Stimulated activated CD8-positive, alpha-beta memory T cell treated with anti-CD3 and anti-CD28 coated beads, Interleukin-15, amount 100 ng/mL, for 48 hours (primary cell): ENCODE results near the gene PACRG.

Source experiments
- DNase-seq, 2 donors: peaks; one replicate each; pipeline ENCODE4 v3.0.0-alpha.2; 2020; ENCODE audit warnings: low read depth in 2 of 2

The PACRG gene

DNA sequence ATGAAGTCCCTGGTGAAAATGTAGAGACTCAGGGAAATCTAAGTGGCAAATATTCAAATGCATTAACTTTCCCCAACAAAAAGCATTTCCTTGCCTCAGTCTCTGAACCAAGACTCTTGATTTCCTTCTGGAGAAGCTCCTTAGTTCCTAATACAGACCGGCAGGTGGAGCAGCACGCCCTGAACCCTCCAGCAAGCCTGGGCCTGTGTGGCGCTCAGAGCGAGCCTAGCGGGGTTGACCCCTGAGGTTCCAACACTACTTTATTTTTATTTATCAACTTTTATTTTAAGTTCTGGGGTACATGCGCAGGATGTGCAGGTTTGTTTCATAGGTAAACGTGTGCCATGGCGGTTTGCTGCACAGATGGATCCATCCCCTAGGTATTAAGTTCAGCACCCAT, 50.8 kb downstream of the PACRG start:
- DNase-seq = no peak

GRCh38 chr6:162785632-162786242, 58.0 kb downstream of the PACRG start:
- DNase-seq = no peak

- no peak for DNase-seq
Measured at GRCh38 chr6:162798546-162799266, 70.9 kb downstream of the PACRG start.

GRCh38 chr6:162814426-162814973, 86.7 kb downstream of the PACRG start:
- DNase-seq = no peak

GRCh38 chr6:162817196-162817595, 89.4 kb downstream of the PACRG start:
- DNase-seq = no peak

GRCh38 chr6:162819284-162819683, 91.5 kb downstream of the PACRG start:
- no peak for DNase-seq

DNA sequence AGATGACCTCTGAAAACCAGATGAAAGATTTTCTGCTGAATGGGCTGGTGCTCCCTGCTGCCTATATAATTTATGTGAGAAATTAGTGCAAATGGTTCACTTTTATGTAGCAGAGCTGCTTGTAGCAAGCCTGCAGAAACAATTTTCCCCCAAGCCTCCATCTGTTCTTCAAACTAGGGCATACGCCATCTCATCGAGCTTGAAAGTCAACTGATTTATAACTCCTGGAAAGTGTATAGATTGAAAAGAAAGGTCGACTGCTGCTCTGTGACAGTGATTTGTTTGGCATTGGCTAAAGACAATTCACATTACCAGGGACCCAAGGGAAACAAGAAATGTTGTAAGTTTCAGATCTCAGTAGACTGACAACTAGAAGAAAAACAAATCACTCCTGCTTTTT, 93.3 kb downstream of the PACRG start:
- DNase-seq = no peak

GRCh38 chr6:162825597-162825996, 97.8 kb downstream of the PACRG start:
- no peak for DNase-seq

DNA sequence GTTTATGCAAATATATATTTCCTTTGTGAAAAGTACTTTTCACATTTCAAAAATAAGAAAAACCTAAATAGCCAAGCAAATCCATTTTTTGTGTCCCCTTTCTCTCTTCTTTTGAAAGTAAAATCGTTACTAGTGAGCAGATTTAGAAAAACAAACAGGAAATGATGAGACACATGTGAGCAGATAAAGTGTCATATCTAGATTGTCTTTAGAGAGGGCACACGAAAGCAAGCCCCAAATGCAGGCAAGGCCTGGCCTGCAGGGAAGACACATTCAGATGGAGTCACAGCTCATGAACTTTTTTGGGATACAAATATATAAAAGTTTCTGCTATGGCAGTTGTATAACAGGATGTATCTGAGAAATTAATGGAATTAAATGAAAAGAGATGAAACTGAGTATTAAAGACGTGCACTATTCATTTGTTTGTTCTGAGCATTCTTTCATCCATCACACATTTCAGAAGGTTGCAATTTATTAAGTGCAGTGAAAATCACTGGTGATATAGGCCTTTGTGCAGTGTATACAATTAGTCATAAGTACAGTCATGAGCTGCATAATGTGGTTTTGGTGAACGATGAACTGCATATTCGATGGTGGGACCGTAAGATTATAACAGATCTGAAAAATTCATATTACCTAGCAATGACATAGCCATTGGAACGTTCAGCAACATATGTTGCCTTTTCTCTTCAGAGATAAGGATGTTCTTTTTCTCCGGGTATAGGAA, 101.4 kb downstream of the PACRG start:
- DNase-seq = no peak

GRCh38 chr6:162833776-162834175, 106.0 kb downstream of the PACRG start:
- DNase-seq = no peak

- no peak for DNase-seq
Measured at GRCh38 chr6:162845972-162846371, 118.2 kb downstream of the PACRG start.

- no peak for DNase-seq
Measured at GRCh38 chr6:162846723-162847122, 118.9 kb downstream of the PACRG start.

DNA sequence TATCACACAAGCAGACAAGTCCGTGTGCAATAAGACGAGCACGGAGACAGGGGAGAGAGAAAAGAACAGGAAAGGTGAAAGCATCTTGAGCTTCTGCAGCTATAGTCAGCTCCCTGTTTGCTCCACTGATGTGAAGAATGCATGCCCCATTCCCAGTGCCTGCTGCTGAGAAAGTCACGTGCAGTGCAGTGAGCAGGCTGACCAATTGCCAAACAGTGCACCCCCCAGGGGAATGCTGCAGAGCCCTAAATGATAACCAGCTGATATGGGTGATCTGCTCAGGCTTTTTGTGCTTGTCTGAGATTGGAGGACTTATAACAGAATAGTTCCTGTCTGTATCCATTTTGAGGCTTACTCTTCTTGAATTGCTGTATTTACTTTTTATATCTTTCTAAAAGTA, 121.5 kb downstream of the PACRG start:
- no peak for DNase-seq

GRCh38 chr6:162852192-162852591, 124.4 kb downstream of the PACRG start:
- no peak for DNase-seq

DNA sequence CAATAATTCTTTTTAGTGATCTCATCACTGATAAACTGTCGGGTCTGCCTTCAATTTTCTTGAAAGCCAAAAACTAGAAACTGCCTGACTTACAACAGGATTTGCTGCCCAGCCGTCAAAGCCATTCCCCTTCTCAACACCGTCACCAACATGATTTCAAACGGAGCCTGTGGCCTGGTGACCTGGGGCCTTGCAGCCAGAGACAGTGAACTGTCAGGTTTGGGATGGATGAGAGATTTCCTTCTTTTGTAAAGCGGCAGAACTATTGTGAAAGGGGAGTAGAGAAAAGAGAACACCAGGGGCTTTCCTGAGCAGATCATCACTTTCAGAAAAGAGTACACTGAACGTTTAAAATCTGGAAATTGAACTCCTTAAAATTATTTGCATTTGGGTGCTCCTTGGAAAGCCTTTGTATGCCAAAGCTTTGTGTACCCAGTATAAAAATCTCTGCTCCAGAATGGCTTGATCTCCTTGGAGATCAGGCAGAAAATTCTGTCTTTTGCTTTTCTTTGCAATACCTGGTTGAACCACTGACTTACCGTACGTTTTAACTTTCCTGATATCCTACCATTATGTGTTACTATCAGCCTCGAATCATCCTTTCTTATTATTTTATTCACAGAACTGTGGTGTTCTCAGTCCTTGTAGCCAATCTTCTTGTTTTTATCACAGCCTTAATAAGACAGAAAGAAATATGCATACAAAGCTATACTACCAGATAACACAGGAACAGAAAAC, 125.2 kb downstream of the PACRG start:
- DNase-seq = no peak

DNA sequence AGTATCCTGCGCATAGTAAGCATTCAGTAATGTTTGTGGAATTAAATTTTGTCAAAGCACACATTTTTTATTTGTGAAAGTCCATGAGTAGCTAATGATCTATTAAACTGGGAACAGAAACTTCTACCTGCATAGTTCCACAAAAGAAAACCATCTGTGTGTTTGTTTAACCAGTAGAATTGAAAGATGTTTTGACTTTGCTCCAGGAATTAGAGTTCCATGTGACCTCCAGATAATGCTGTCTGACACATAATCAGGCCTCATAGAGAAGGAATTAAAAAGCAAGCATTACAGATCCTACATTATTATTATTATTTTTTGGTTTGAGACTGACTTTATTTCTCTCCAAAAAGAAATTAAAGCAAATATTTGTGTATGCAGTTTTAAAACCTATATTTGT, 126.5 kb downstream of the PACRG start:
- no peak for DNase-seq

GRCh38 chr6:162854734-162855191, 127.0 kb downstream of the PACRG start:
- DNase-seq = no peak

GRCh38 chr6:162856885-162857284, 129.1 kb downstream of the PACRG start:
- no peak for DNase-seq

DNA sequence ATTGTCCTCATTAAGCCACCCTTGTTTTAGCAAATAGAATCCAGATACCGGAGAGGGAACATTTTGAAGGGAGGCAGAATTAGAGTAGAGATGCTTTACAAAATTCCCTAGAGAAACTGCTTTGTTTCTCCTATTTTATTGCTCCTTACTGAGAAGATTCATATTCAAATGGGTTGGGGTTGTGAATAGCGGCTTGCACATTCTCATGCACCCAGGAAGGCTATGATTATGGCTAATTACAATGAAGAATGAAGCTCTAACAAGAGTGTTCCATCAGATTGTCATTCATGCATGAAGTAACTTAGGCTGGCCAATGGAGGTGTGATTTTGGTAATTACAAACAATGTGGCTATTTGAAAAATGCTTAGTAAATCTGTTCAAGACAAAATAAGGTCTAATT, 129.6 kb downstream of the PACRG start:
- no peak for DNase-seq

DNA sequence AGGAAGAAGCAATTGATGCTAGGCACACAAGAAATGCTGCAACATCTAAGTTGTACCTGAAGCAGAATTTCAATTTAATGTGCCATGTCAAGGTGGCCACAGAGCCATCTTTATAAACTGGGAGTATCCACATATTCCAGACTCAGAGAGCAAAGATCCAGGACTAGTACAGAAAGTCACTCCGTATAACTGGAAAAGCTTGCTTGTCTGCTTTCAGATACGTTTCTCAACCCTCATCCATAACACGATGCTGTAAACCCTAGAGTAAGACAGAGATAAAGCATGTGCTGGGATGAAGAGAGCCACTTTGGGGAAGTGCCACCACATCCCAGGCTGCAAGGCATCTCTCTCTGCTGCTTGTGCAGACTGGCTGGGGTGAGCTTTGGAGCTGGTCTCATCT, 134.7 kb downstream of the PACRG start:
- no peak for DNase-seq

GRCh38 chr6:162862941-162863340, 135.2 kb downstream of the PACRG start:
- DNase-seq = no peak

- DNase-seq = no peak
Measured at GRCh38 chr6:162863821-162864220, 136.0 kb downstream of the PACRG start.
